Aorta (tissue), 5 donors: ENCODE measurements around the gene PRDM15. TPM values are rescaled to one million over a fixed set of nuclear protein-coding genes. Genes with fewer than 3 reads are reported as not detected.

Experiments used
- ATAC-seq: fragments of 200-7000 bp; cut with Tn5 transposase; one replicate; pipeline ENCODE4 v1.9.1; 2022; ENCODE audit warnings: moderate library complexity; ENCODE audit not compliant: low FRiP score
- DNase-seq, 2 donors: peaks; one replicate each; pipeline ENCODE4 v3.0.0-alpha.2; 2020
- H3K27ac ChIP-seq, 2 donors: one replicate each; pipeline ENCODE4 v1.5.1; 2013; ENCODE audit warnings: low read length in 2 of 2, mild to moderate bottlenecking in 2 of 2, moderate library complexity in 2 of 2, control low read depth in 1 of 2, inconsistent platforms in 1 of 2, low read depth in 1 of 2
- H3K27me3 ChIP-seq, 2 donors: one replicate each; pipeline ENCODE4 v1.6.1; 2013; ENCODE audit warnings: control low read depth in 1 of 2, low read length in 1 of 2, mild to moderate bottlenecking in 1 of 2, moderate library complexity in 1 of 2; ENCODE audit not compliant: insufficient read depth in 2 of 2, control insufficient read depth in 1 of 2
- H3K36me3 ChIP-seq, 2 donors: one replicate each; pipeline ENCODE4 v1.6.1; 2013; ENCODE audit warnings: control low read depth in 1 of 2, low read length in 1 of 2, mild to moderate bottlenecking in 1 of 2; ENCODE audit not compliant: insufficient read depth in 2 of 2, control insufficient read depth in 1 of 2
- H3K4me1 ChIP-seq, 2 donors: one replicate each; pipeline ENCODE4 v1.6.1; 2013; ENCODE audit warnings: low read length in 2 of 2, control low read depth in 1 of 2, mild to moderate bottlenecking in 1 of 2, moderate library complexity in 1 of 2; ENCODE audit not compliant: insufficient read depth in 2 of 2, control insufficient read depth in 1 of 2
- H3K4me3 ChIP-seq, 2 donors: one replicate each; pipeline ENCODE4 v1.5.1; 2013; ENCODE audit warnings: low read length in 2 of 2, control low read depth in 1 of 2, mild to moderate bottlenecking in 1 of 2
- H3K9me3 ChIP-seq: one replicate; pipeline ENCODE4 v1.6.1; 2013; ENCODE audit warnings: mild to moderate bottlenecking, low read length; ENCODE audit not compliant: control insufficient read depth
- WGBS, 2 donors: extraction: QIAGEN DNeasy Blood & Tissue Kit; methylation state at CpG; one replicate each; pipeline ENCODE4 v1.1.7; 2013; 5-methylcytosine and 5-hydroxymethylcytosine counted together
- intact Hi-C, 2 donors: fragments of 100-400 bp; cut with DNase I; formaldehyde crosslinking; loops; one replicate each; pipeline versions ENCODE4 v1.14.2 to v1.15.0; 2022
- polyA plus RNA-seq, 2 donors: library from polyadenylated mRNA; stranded (reverse); fragments of 200-250 nt; gene quantifications; one replicate each; pipeline ENCODE4 v1.2.3, GENCODE V29; 2013
- total RNA-seq, 2 donors: library from RNA; stranded (reverse); fragmentation: NEBNext Ultra II Directional; extraction: Animal tissue kit (Norgen Biotek cat#: 25700); gene quantifications; one replicate each; pipeline ENCODE4 v1.2.1, GENCODE V29; 2021
- donor health status: healthy with polysubstance abuse.
- donor health status: Bipolar disorder and iron deficiency.
- donor health status: DM: no; HTN: no; CAD: no.
- donor health status: DM: no; HTN: no; CAD: no.
- donor health status: DM: yes; HTN: yes; CAD: no.

The PRDM15 gene
- total and polyA plus RNA-seq, 4 donors: 2.6 to 11.5 (median 7.5) TPM

DNA sequence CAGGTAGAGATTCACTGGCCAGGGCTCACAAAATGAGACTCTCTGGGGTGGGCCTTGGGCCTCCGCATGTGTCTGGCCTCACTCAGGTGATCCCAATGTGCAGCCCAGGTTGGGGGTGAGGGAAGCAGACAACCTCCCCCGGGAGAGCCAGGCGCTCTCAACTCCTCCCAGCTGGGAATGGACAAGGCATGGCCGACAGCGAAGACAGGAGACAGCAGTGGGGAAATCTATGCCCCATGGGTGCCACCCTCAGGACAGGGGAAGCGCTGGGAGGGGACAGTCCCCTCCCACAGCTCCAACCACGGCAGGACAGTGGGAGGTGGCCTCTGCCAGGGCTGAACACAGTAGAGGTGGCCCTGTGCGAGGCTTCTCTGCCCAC lies 47.7 kb downstream of the PRDM15 start:
- peak; percentile 26 to 67 for DNase-seq
- ATAC-seq: no peak
- 88 to 93% methylated on average over 7 to 8 of the region's 8 CpGs for WGBS, 2 donors
- Histone ChIP-seq H3K36me3 (peaks cover 0 to 4% of the 10 kb centered on the region in 2 donors), H3K4me3 (no peak overlapping the region), H3K9me3 (no peaks in the 10 kb centered on the region), H3K27ac (no peak overlapping the region), H3K4me1 (no peaks in the 10 kb centered on the region), H3K27me3 (no peaks in the 10 kb centered on the region)
- intact Hi-C loops: no loop called here

DNA sequence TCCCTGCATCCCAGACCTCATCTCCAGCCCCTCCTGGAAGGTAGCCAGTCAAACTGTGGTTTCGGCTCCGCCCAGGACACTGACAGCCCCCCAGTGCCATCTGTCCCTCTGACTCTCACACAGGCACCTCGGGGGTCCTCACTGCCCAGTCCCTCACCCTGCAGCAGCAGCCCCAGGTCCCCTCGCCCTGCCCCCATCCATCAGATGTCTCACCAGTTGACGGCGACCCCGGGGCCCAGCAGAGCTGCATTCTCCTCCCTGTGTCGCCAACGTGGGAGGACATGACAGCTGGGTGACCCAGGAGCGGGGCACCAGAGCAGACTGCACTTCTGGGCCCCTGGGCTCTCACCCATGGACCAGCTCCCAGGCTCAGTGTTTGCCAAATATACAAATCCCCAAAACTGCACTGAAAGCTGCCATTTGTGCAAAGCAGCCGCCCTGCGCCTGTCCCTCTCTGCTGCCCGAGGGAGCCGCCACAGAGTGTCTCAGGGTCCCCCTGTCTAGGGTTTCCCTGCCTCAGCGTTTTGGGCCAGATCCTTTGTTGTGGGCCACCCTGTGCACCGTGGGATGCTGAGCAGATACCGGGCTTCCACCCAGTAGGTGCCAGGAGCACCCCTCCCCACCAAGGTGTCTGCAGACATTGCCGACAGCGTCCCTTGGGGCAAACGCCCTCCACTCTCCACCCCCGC lies 48.2 kb downstream of the PRDM15 start:
- 87 to 90% methylated on average over 21 of the region's 21 CpGs for WGBS, 2 donors
- H3K9me3 ChIP-seq: no peaks in the 10 kb centered on the region
- DNase-seq (no peak), ATAC-seq (no peak)
- no peaks in the 10 kb centered on the region for H3K27me3 ChIP-seq
- H3K27ac ChIP-seq: no peak overlapping the region
- intact Hi-C loops: no loop called here
- no peaks in the 10 kb centered on the region for H3K4me1 ChIP-seq
- H3K36me3 ChIP-seq: peaks cover 0 to 4% of the 10 kb centered on the region in 2 donors
- no peak overlapping the region for H3K4me3 ChIP-seq

DNA sequence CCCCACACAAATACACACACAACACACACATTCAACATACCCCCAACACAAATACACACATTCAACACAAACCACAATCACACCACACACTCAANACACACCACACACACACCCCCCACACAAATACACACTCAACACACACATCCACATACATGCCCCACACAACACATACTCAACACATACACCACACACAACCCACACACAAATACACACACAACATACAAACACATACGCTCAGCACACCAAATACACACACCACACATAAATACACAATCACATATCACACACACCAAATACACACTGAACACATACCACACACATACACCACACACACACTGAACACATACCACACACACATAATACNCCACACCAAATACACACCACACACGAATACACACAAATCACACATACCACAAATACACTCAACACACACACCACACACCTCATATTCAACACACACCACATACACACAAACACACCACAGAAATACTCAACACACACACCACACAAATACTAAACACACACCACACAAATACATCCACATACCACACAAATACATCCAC lies 48.9 kb downstream of the PRDM15 start:
- H3K36me3 ChIP-seq: peaks cover 0 to 4% of the 10 kb centered on the region in 2 donors
- intact Hi-C loops: no loop called here
- 94 to 97% methylated on average over 2 of the region's 2 CpGs for WGBS, 2 donors

DNA sequence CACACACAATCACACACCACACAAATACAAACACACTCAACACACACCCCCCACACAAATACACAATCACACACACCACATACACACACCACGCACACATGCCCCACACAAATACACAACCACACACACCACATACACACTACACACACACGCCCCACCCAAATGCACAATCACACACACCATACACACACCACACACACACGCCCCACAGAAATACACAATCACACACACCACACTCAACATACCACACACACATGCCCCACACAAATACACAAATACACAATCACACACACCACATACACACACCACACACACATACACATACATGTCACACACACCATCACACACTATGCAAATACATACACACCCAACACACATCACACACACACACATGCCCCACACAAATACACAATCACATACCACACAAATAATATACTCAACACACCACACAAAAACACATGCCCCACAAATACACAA lies 50.2 kb downstream of the PRDM15 start:
- H3K27me3 ChIP-seq: no peaks in the 10 kb centered on the region
- WGBS, 2 donors: 53 to 64% methylated on average over 3 of the region's 3 CpGs
- H3K27ac ChIP-seq: no peak overlapping the region
- H3K36me3 ChIP-seq: no peaks in the 10 kb centered on the region
- DNase-seq (no peak), ATAC-seq (no peak)
- H3K9me3 ChIP-seq: no peaks in the 10 kb centered on the region
- intact Hi-C loops: no loop called here
- H3K4me1 ChIP-seq: no peaks in the 10 kb centered on the region
- no peak overlapping the region for H3K4me3 ChIP-seq

More for the DNA sequence above, 48.9 kb downstream of the PRDM15 start:
- Histone ChIP-seq H3K4me1 (no peaks in the 10 kb centered on the region), H3K9me3 (no peaks in the 10 kb centered on the region), H3K27ac (no peak overlapping the region), H3K27me3 (no peaks in the 10 kb centered on the region), H3K4me3 (no peak overlapping the region)
- ATAC-seq: no peak
- DNase-seq: no peak

DNA sequence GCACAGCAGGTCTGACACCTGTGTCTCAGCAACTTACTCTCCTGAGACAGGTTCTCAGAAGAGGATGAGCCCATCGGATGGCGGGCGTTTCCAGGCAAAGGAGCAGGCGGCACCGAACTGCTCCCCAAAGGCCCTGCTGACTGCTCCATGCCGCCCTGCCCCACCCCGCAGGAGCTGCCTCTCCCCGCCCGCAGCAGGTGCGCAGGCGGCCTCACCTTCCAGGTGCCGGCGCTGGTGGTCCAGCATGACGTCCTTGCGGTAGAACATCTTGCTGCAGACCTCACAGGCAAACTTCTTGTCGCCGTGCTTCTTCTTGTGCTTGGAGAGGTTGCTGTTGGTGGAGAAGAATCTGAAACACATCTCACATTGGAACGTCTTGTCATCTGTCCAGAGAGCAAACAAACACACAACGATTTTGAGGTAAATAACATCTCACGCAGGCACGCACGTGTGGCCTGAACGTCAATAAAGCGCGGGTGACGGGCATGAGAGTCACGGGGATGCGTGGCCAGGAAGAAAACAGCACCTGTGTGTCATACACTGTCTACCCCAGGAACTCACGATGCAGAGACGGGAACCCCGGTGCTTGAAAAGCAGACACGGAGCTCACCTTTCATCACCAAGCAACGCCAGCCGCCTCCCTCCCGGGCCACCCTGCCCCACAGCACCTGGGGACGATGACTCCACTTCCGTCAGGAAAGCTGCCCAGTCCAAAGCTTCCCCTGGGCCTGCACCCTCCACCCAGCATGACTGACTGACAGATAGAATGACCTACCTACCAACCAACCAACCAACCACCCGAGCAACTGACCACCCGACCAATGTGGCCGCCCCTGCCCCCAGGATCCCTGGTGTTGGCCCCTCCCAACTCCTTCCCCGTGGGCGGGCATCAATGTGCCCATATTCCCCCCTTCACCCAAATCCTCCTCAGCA lies 50.9 kb downstream of the PRDM15 start:
- 89% methylated on average over 42 of the region's 42 CpGs for WGBS, 2 donors
- peak; percentile 27 to 71 for DNase-seq
- Histone ChIP-seq H3K27ac (no peak overlapping the region), H3K4me3 (no peak overlapping the region), H3K27me3 (no peaks in the 10 kb centered on the region), H3K4me1 (no peaks in the 10 kb centered on the region), H3K9me3 (no peaks in the 10 kb centered on the region), H3K36me3 (no peaks in the 10 kb centered on the region)
- no peak for ATAC-seq
- intact Hi-C loops: no loop called here

GRCh38 chr21:41825881-41826280 lies 53.3 kb downstream of the PRDM15 start:
- DNase-seq (peak in 1 of 2 donors; percentile 23), ATAC-seq (no peak)
- Histone ChIP-seq H3K27me3 (no peaks in the 10 kb centered on the region), H3K27ac (no peak overlapping the region), H3K36me3 (no peaks in the 10 kb centered on the region), H3K4me3 (no peak overlapping the region), H3K9me3 (no peaks in the 10 kb centered on the region), H3K4me1 (no peaks in the 10 kb centered on the region)
- intact Hi-C loops: no loop called here
- WGBS, 2 donors: 94 to 96% methylated on average over 16 of the region's 16 CpGs

DNA sequence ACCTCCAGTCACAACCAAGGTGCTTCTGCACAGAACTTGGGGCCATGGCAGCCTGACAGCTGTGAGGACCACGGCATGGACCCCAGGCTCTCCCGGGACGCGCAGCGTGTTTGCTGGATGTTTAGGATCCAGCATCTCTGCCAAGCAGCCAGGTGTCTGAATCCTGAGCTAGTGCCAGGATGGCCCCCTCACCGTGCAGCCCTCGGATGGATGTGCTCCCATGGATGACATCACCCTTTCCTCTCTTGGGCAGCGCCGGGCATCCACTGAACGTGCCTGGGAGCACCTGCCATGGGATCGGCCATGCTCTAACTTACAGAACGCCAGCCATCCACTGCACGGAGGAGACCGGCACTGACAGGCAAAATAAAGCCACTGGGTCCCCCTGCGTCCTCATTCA lies 53.9 kb downstream of the PRDM15 start:
- DNase-seq: peak; percentile 33 to 57
- H3K4me1 ChIP-seq: no peaks in the 10 kb centered on the region
- no peak overlapping the region for H3K4me3 ChIP-seq
- intact Hi-C loops: no loop called here
- no peaks in the 10 kb centered on the region for H3K27me3 ChIP-seq
- no peaks in the 10 kb centered on the region for H3K9me3 ChIP-seq
- WGBS, 2 donors: 75 to 82% methylated on average over 15 of the region's 15 CpGs
- no peak for ATAC-seq
- H3K27ac ChIP-seq: no peak overlapping the region
- H3K36me3 ChIP-seq: no peaks in the 10 kb centered on the region

DNA sequence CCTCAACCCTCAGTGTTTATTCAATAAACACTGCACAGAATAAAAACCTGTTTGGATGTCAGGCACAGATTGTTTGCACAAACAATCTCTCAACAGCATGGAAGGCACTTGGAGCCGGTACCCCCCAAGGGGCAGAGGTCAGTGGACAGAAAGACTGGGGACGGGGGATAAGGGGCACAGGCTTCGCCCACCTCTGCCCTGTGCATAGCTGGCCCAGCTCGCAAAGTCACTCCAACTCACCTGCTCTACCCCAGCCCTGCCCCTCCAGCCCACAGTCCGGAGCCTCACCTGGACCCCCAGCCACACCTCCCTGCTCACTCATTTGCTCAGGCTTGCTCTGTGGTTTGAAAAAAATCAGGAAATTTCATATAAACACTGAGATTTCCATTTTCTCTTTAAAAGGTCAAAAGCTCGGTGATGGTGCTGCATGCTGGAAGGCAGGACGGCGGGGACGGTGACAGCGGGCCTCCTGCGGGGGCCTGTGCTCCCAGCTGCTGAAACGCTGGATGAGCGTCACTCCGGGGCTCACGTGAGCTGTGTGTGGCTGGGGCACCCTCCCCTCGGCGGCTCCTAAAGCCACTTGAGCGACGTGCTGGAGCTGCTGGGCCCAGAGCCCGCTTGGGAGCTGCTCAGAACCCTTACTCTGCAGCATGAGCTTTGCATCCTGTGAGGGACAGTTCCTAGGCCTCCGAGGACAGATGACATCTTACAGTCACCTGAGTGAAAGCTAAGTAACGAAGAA lies 54.5 kb downstream of the PRDM15 start:
- H3K36me3 ChIP-seq: no peaks in the 10 kb centered on the region
- 80 to 85% methylated on average over 22 of the region's 22 CpGs for WGBS, 2 donors
- H3K27ac ChIP-seq: no peak overlapping the region
- DNase-seq: peak; percentile 23 to 61
- no peaks in the 10 kb centered on the region for H3K27me3 ChIP-seq
- intact Hi-C loops: no loop called here
- no peaks in the 10 kb centered on the region for H3K9me3 ChIP-seq
- H3K4me1 ChIP-seq: no peaks in the 10 kb centered on the region
- H3K4me3 ChIP-seq: no peak overlapping the region
- ATAC-seq: no peak
